ENCODE measurements around the gene SYNJ2. TPM values are rescaled to one million over a fixed set of nuclear protein-coding genes. Genes with fewer than 3 reads are reported as not detected.

SYNJ2 gene
- total and polyA plus RNA-seq, 2 of the 4 experiments (the other 2 are of a cell fraction): 40.8 to 45.2 TPM

- intact Hi-C loops (cut with micrococcal nuclease) (loop anchor here (5.0 kb wide), 1 partner anchor 62 kb away; the partner anchor contains the start of gene SYNJ2), dilution Hi-C loops (cut with HindIII; ENCODE audit: low sequenced_read_pairs, unreplicated experiment) (no loop called here), in situ Hi-C loops (cut with MboI; ENCODE audit: low sequenced_read_pairs) (no loop called here)
- Histone ChIP-seq H3K9me3 (ENCODE audit: control insufficient read depth, insufficient read depth, low read length) (no peaks in the 10 kb centered on the region), H3K27ac (ENCODE audit: insufficient read depth, low read length) (peak overlapping the region; percentile 39), H3K4me1 (ENCODE audit: control insufficient read depth, insufficient read depth, low read length) (peaks cover 34% of the 10 kb centered on the region), H3K14ac (replicated peaks; ENCODE audit: low read depth, low read length) (peak overlapping the region; percentile 30), H2BK5ac (ENCODE audit: low read depth, low read length, poor library complexity, severe bottlenecking) (no peak overlapping the region), H2AK5ac (ENCODE audit: low read depth, low read length) (peak overlapping the region; percentile 99), H4K5ac (ENCODE audit: low read depth, low read length) (peak overlapping the region; percentile 16), H3K4ac (ENCODE audit: low read depth, low read length) (peak overlapping the region; percentile 85; the same call in 1 of the 2 replicates), H3K27me3 (ENCODE audit: control insufficient read depth, insufficient read depth, low read length) (no peaks in the 10 kb centered on the region), H3K4me3 (ENCODE audit: insufficient read depth, low read depth, low read length) (no peak overlapping the region), H4K91ac (ENCODE audit: insufficient read depth, low read depth, low read length) (no peak overlapping the region; the same call in 1 of the 2 replicates), H3K18ac (ENCODE audit: low read depth, low read length) (no peak overlapping the region), H2AFZ (replicated peaks; ENCODE audit: low read length, poor library complexity) (no peak overlapping the region), H3K79me1 (ENCODE audit: low read depth in 1 of 2, low read length in 2 of 2) (peaks cover 47 to 90% of the 10 kb centered on the region in 2 experiments), H2BK15ac (ENCODE audit: low read depth, low read length) (peak overlapping the region; percentile 66; the same call in 1 of the 3 replicates), H3K23ac (ENCODE audit: low read depth, low read length) (no peak overlapping the region; the same call in 1 of the 2 replicates), H3K4me2 (ENCODE audit: low read depth, low read length) (no peak overlapping the region), H3K9me1 (ENCODE audit: insufficient read depth, low read length) (peaks cover 67% of the 10 kb centered on the region), H2BK20ac (ENCODE audit: low read depth, low read length) (peak overlapping the region; percentile 65; the same call in 1 of the 2 replicates), H2BK120ac (ENCODE audit: low read depth, low read length) (peak overlapping the region; percentile 98), H3K36me3 (ENCODE audit: control insufficient read depth, insufficient read depth, low read length) (peaks cover 33% of the 10 kb centered on the region), H3K56ac (ENCODE audit: extremely low read depth, insufficient read depth, low read length) (no peak overlapping the region), H2AK9ac (replicated peaks; ENCODE audit: low read depth, low read length, poor library complexity) (no peak overlapping the region), H3K9ac (ENCODE audit: low read depth, low read length) (no peak overlapping the region), H4K20me1 (ENCODE audit: insufficient read depth, low read length) (no peaks in the 10 kb centered on the region), H4K8ac (ENCODE audit: low read depth in 2 of 2, low read length in 2 of 2) (peak overlapping the region in 1 of 2 experiments; percentile 14; a peak in 1 of 4 replicates)
- WGBS, 2 experiments (ENCODE audit: extremely low coverage in 2 of 2, insufficient read length in 1 of 2): no CpG with 5 or more reads among the region's 6 CpGs
- TF ChIP-seq, protein P1, sequence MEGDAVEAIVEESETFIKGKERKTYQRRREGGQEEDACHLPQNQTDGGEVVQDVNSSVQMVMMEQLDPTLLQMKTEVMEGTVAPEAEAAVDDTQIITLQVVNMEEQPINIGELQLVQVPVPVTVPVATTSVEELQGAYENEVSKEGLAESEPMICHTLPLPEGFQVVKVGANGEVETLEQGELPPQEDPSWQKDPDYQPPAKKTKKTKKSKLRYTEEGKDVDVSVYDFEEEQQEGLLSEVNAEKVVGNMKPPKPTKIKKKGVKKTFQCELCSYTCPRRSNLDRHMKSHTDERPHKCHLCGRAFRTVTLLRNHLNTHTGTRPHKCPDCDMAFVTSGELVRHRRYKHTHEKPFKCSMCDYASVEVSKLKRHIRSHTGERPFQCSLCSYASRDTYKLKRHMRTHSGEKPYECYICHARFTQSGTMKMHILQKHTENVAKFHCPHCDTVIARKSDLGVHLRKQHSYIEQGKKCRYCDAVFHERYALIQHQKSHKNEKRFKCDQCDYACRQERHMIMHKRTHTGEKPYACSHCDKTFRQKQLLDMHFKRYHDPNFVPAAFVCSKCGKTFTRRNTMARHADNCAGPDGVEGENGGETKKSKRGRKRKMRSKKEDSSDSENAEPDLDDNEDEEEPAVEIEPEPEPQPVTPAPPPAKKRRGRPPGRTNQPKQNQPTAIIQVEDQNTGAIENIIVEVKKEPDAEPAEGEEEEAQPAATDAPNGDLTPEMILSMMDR (conservative IDR thresholded peaks at IDR 0.05; ENCODE audit: low read depth, low read length): no peak
- TF ChIP-seq CEBPB (IDR thresholded peaks at IDR 0.05; ENCODE audit: low read depth, low read length): peak; percentile 28; the same call in 1 of the 2 replicates
- ChIA-PET CTCF (interaction anchor here (0.6 kb wide), 1 partner anchor 55 kb away, joined by 3 read pairs; no protein-coding TSS in a partner anchor), POLR2A (ENCODE audit: unreplicated experiment) (no interaction called here)
- no TSS peak for BruUV-seq (replicated peaks)
- ATAC-seq (ENCODE audit: low read depth) (no peak), DNase-seq (no peak)
These were observed 62.8 kb downstream of the SYNJ2 start for GRCh38 chr6:158044525-158044888.
